ENCODE data around the gene MTLN.
"Not testable (repeated sequence)": the region's sequence is repeated elsewhere in the genome, so short reads cannot be mapped to it uniquely, and the experiment has no call there.

MTLN gene, protein sequence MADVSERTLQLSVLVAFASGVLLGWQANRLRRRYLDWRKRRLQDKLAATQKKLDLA

DNA sequence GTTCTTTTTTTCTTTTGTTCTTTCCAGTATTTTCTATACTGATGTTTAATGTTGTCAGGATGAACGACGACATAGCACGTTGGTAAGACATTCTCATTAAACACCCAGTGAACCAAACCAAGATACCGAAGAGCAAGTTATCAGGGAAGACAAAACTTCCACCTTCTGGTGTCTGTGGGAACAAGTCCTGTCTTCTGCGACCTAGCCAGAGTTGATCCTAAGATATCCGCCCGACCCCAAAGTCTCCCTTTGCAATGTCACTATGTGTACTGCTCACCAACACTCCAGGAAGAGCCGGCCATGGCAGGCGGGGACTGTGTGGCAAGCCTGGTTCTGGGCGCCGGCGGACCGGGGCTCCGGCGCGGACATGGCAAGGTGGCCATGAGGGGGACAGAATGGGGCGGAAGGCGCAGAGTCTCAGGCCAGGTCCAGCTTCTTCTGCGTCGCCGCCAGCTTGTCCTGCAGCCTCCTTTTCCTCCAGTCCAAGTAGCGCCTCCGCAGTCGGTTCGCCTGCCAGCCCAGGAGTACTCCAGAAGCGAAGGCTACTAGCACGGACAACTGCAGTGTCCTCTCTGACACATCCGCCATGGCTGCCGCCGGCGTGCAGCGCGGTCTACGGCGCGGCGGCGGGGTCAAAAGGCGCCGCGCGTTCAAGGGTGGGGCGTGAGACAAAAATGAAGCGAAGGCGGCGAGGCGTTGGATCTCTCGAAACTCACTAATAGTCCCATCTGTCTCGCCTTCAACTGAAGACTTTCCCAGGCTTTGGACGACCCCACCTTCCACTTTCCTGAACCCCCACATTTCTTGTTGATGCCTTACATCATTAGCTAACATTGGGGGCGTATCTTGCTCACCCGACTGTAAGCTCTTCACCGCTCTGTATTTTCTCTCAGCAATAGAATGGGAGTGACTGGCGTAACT is at the start of gene MTLN:
MTLN (minus strand) TSS at position 610 of the 921 bp plus-strand sequence; CDS start at position 588, 22 bp downstream.
- H3K27me3 ChIP-seq (ENCODE audit: insufficient read depth, low read length) = peaks cover 18% of the 10 kb centered on the region; the same call in 1 of the 2 replicates

DNA sequence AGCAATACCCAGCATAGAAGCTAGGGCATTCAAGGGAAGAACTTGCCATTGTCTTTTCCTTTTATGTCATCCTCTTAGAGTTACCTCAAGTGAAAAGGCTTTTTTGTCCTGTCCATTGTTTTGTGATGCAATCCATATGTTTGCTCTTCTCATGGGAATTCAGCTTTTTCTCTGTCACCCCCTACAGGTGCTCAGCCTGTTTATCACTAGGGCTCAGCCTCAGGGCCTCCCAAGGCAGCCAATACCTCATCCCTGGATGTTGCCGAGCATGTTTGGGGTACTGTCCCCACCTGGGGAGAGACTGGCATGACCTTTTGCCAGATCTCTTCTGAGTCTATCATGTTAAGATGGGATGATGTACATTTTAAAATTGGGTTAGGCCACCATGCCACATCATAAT is 49.6 kb upstream of the MTLN start:
- H3K4me3 ChIP-seq (ENCODE audit: low read depth, low read length); H3K4me1 ChIP-seq (ENCODE audit: control insufficient read depth, insufficient read depth, low read length, unreplicated experiment); H3K36me3 ChIP-seq (ENCODE audit: insufficient read depth, low read length); H2AFZ ChIP-seq (ENCODE audit: low read length, unreplicated experiment); H3K27ac ChIP-seq (ENCODE audit: low read depth, low read length); H3K79me2 ChIP-seq (ENCODE audit: control insufficient read depth, insufficient read depth, low read length, unreplicated experiment); H3K27me3 ChIP-seq (ENCODE audit: insufficient read depth, low read length): not testable (repeated sequence)

More for the DNA sequence above, at the start of gene MTLN:
- Histone ChIP-seq H2AFZ (ENCODE audit: low read length, unreplicated experiment) (peak within 1 kb of the TSS; percentile 93), H3K27ac (ENCODE audit: low read depth, low read length) (peak within 1 kb of the TSS; percentile 49), H3K4me3 (ENCODE audit: low read depth, low read length) (peak within 1 kb of the TSS; percentile 91), H3K79me2 (ENCODE audit: control insufficient read depth, insufficient read depth, low read length, unreplicated experiment) (peaks cover 12% of the 10 kb centered on the region), H3K36me3 (ENCODE audit: insufficient read depth, low read length) (peaks cover 7% of the 10 kb centered on the region; the same call in 1 of the 2 replicates), H3K4me1 (ENCODE audit: control insufficient read depth, insufficient read depth, low read length, unreplicated experiment) (peaks cover 5% of the 10 kb centered on the region)

DNA sequence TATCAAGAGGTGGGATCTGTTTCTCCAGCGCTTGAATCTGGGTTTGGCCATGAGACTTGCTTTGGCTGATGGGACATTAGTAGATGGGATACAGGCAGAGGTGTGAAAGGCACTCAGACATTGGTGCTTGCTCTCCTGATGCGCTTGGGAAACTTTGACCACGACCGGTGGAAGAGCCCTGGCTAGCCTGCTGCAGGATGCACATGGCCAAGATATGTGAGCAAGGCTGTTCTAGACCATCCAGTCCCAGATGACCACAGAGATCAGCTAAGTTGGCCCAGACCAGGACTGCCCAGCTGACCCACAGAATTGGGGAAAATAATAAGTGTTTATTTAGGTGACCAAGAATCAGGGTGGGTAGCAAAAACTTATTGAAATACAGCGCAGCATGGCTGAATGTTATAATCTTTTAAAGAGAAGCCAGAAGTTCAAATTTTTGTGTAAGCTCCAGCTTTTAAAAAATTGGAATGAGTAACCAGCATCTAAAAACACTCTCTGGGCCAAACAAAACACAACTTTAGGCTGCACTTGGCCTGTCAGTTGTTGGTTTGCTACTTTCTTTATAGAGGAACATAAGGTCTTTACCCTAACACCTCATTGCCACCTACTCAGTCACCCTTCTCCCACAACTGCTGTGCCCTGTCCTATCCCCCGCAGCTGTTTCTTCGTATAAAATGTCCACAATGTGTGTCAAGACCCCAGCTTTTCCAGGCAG is 35.9 kb upstream of the MTLN start:
- H3K27ac ChIP-seq (ENCODE audit: low read depth, low read length); H3K4me3 ChIP-seq (ENCODE audit: low read depth, low read length); H2AFZ ChIP-seq (ENCODE audit: low read length, unreplicated experiment); H3K27me3 ChIP-seq (ENCODE audit: insufficient read depth, low read length); H3K36me3 ChIP-seq (ENCODE audit: insufficient read depth, low read length); H3K4me1 ChIP-seq (ENCODE audit: control insufficient read depth, insufficient read depth, low read length, unreplicated experiment); H3K79me2 ChIP-seq (ENCODE audit: control insufficient read depth, insufficient read depth, low read length, unreplicated experiment): not testable (repeated sequence)

DNA sequence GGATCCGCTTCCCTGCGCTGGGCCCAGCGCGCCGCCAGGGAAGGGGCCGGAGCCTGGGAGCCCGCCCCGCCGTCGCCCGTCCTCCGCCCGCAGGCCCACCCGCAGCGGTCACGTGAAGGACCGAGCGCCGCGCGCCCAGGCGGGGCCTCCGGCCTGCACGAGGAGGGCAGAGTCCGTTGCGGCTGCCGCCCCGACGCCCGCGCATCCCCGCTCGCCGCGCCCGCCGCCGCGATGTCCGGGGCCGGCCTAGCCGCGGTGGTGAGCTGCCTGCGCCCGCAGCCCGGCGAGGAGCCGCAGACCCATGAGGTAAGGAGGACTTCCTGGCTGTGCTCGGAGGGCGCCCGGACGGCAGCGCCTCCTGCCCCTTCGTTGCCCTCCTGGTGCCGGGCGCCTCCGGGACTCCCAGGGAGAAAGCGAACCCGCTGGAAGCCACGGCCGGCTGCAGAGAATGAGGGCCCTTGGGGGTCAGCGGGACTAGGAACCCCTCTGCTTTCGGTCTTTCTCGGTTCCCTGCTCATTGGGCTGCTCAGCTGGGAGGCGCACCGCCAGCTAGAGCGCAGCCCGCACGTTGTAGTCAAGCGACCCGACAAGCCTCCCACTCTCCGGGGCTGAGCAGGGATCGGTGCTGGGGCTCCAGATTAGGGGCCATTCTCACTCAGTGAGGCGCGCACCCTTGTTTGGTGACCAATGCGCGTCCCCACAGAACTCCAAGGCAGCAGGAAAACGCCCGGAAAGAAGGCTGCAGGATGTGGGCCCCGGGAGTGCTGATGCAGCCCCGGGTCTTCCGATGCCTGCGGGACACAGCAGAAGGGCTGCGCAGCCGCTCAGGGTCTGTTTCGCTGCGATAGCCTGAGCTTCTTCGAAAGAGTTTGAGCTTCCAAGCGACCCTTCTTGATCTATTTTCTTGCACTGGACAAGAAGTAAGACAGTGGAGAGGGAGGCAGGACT is 33.4 kb upstream of the MTLN start:
- H3K27me3 ChIP-seq (ENCODE audit: insufficient read depth, low read length); H3K4me1 ChIP-seq (ENCODE audit: control insufficient read depth, insufficient read depth, low read length, unreplicated experiment); H3K36me3 ChIP-seq (ENCODE audit: insufficient read depth, low read length); H3K27ac ChIP-seq (ENCODE audit: low read depth, low read length); H3K4me3 ChIP-seq (ENCODE audit: low read depth, low read length); H3K79me2 ChIP-seq (ENCODE audit: control insufficient read depth, insufficient read depth, low read length, unreplicated experiment); H2AFZ ChIP-seq (ENCODE audit: low read length, unreplicated experiment): not testable (repeated sequence)

DNA sequence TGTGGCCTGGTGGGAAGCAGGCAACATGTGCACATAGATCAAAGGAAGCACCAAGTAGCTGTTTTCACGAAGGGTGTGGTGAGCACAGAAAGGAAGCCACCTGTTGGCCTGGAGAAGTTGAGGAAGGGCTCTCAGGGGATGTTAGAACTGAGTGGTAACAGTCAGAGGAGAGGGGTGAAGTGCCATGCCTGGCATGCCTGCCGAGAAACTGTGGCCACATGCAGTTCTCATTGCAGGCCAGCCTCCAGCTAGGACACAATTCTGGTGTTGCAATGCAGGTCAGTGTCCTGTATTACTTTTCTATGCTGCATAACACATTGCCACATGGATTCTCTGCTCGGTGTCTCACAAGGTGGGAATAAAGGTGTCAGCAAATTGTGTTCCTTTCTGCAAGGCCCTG is 30.9 kb upstream of the MTLN start:
- H3K79me2 ChIP-seq (ENCODE audit: control insufficient read depth, insufficient read depth, low read length, unreplicated experiment); H3K27ac ChIP-seq (ENCODE audit: low read depth, low read length); H2AFZ ChIP-seq (ENCODE audit: low read length, unreplicated experiment); H3K4me1 ChIP-seq (ENCODE audit: control insufficient read depth, insufficient read depth, low read length, unreplicated experiment); H3K36me3 ChIP-seq (ENCODE audit: insufficient read depth, low read length); H3K4me3 ChIP-seq (ENCODE audit: low read depth, low read length); H3K27me3 ChIP-seq (ENCODE audit: insufficient read depth, low read length): not testable (repeated sequence)

DNA sequence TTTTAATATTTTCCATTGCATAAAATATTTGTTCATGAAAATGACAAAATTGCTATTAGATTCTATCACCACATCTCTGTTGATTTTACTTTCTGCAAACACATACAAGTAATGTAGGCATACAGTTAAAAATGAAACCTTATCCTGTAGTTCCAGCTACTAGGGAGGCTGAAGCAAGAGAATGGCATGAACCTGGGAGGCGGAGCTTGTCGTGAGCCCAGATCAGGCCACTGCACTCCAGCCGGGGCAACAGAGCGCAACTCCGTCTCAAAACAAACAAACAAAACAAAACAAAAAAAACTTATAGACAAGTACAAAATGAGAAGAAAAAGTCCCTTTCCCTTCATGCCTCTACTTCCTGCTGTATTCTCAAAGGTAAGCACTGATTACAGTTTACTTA is 22.2 kb upstream of the MTLN start:
- not testable (repeated sequence) for H3K36me3 ChIP-seq (ENCODE audit: insufficient read depth, low read length); H3K27me3 ChIP-seq (ENCODE audit: insufficient read depth, low read length); H3K4me1 ChIP-seq (ENCODE audit: control insufficient read depth, insufficient read depth, low read length, unreplicated experiment); H3K4me3 ChIP-seq (ENCODE audit: low read depth, low read length); H2AFZ ChIP-seq (ENCODE audit: low read length, unreplicated experiment); H3K27ac ChIP-seq (ENCODE audit: low read depth, low read length); H3K79me2 ChIP-seq (ENCODE audit: control insufficient read depth, insufficient read depth, low read length, unreplicated experiment)

DNA sequence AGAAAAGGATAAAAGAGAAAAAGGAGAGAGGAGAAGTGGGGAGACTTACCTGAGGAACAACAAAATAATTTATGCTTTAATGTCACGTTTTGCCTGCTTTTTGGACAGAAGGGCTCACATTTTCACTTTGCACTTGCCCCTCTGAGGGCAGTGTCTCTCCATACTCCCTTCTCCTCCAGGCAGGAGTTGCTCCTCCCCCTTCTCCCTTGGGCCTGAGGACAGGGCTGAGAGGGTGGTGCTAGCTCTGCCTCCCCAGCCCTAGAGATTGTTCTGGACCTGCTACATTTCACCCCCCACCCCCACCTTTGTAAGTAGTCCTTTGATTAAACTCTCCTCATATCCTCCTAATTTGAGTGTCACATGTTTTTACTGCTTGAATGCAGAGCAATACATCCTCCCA is 17.5 kb upstream of the MTLN start:
- H3K4me3 ChIP-seq (ENCODE audit: low read depth, low read length); H3K36me3 ChIP-seq (ENCODE audit: insufficient read depth, low read length); H3K79me2 ChIP-seq (ENCODE audit: control insufficient read depth, insufficient read depth, low read length, unreplicated experiment); H3K4me1 ChIP-seq (ENCODE audit: control insufficient read depth, insufficient read depth, low read length, unreplicated experiment); H3K27ac ChIP-seq (ENCODE audit: low read depth, low read length); H2AFZ ChIP-seq (ENCODE audit: low read length, unreplicated experiment): not testable (repeated sequence)
- peaks cover 11% of the 10 kb centered on the region for H3K27me3 ChIP-seq (ENCODE audit: insufficient read depth, low read length)

DNA sequence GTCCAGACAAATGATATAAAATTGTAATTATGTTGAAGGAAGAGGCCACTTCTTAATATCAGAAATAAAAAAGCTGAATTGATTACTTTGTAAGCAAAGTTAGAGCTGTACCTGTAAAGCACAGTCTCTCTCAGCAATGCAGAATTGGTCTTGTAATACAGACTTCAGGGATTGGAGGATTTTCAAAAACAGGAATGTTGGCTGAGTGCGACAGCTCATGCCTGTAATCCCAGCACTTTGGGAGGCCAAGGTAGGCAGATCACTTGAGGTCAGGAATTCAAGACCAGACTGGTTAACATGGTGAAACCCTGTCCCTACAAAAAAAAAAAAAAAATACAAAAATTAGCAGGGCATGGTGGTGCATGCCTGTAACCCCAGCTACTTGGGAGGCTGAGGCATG is 10.3 kb upstream of the MTLN start:
- H3K4me1 ChIP-seq (ENCODE audit: control insufficient read depth, insufficient read depth, low read length, unreplicated experiment); H3K4me3 ChIP-seq (ENCODE audit: low read depth, low read length); H3K36me3 ChIP-seq (ENCODE audit: insufficient read depth, low read length); H3K79me2 ChIP-seq (ENCODE audit: control insufficient read depth, insufficient read depth, low read length, unreplicated experiment); H3K27ac ChIP-seq (ENCODE audit: low read depth, low read length); H2AFZ ChIP-seq (ENCODE audit: low read length, unreplicated experiment): not testable (repeated sequence)
- H3K27me3 ChIP-seq (ENCODE audit: insufficient read depth, low read length) = peaks cover 53% of the 10 kb centered on the region

DNA sequence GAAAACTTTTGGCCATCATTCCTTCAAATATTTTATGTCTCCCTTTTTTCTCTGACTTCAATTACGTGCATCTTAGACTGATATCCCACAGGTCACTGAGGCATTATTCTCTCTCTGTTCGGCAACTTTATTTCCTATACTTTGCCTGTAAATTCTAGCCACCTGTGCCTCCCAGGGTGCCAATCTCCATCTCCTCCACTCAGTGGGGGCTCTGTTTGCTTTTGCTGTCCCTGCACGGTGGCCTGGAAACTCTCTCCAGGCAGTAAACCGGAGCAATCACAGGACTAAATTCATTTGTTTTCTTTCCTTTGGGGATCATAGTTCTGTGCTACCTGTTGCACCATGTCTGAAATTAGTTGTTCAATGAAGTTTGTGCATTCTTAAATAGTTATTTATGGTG is 9.6 kb upstream of the MTLN start:
- Histone ChIP-seq H3K27me3 (ENCODE audit: insufficient read depth, low read length) (peaks cover 51% of the 10 kb centered on the region), H3K79me2 (ENCODE audit: control insufficient read depth, insufficient read depth, low read length, unreplicated experiment) (no peaks in the 10 kb centered on the region), H3K4me1 (ENCODE audit: control insufficient read depth, insufficient read depth, low read length, unreplicated experiment) (no peaks in the 10 kb centered on the region)

DNA sequence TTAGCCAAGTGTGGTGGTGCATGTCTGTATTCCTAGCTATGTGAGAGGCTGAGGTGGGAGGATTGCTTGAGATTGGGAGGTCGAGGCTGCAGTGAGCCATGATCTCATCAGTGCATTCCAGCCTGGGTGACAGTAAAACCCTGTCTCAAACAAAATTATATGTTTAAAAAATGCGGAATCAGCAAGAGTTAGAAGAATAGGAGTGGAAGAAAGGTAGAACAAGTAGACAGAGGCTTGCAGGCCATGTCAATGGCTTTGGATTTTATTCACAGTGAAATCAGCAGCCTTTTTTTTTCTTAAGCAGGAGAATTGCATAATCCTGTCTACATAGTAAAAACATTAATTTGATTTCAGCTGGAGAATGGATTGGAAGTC is 7.8 kb upstream of the MTLN start:
- no peak overlapping the region for H3K27ac ChIP-seq (ENCODE audit: low read depth, low read length)
- no peaks in the 10 kb centered on the region for H3K4me1 ChIP-seq (ENCODE audit: control insufficient read depth, insufficient read depth, low read length, unreplicated experiment)
- H3K36me3 ChIP-seq (ENCODE audit: insufficient read depth, low read length) = no peaks in the 10 kb centered on the region
- H3K27me3 ChIP-seq (ENCODE audit: insufficient read depth, low read length) = peaks cover 61% of the 10 kb centered on the region
- H3K4me3 ChIP-seq (ENCODE audit: low read depth, low read length) = no peak overlapping the region
- H2AFZ ChIP-seq (ENCODE audit: low read length, unreplicated experiment) = no peak overlapping the region
- no peaks in the 10 kb centered on the region for H3K79me2 ChIP-seq (ENCODE audit: control insufficient read depth, insufficient read depth, low read length, unreplicated experiment)

More for the DNA sequence above, 9.6 kb upstream of the MTLN start:
- H2AFZ ChIP-seq (ENCODE audit: low read length, unreplicated experiment) = no peak overlapping the region
- no peaks in the 10 kb centered on the region for H3K36me3 ChIP-seq (ENCODE audit: insufficient read depth, low read length)
- no peak overlapping the region for H3K4me3 ChIP-seq (ENCODE audit: low read depth, low read length)
- H3K27ac ChIP-seq (ENCODE audit: low read depth, low read length) = no peak overlapping the region
